DND-41 (cell line): Measurements from ENCODE around the gene TGFBRAP1.

ENCODE experiments used
- CTCF ChIP-seq: IDR thresholded peaks from 2 replicates; pipeline ENCODE4 v1.5.1; 2012; ENCODE audit warnings: borderline replicate concordance, low read length, moderate library complexity, mild to moderate bottlenecking; ENCODE audit not compliant: poor library complexity, severe bottlenecking; ENCODE audit errors: extremely low read depth
- EZH2 ChIP-seq: IDR thresholded peaks from 3 replicates; pipeline ENCODE4 v1.6.1; 2012; ENCODE audit warnings: borderline replicate concordance, low read depth, mild to moderate bottlenecking, moderate library complexity, low read length, inconsistent platforms; ENCODE audit not compliant: severe bottlenecking

- TF ChIP-seq CTCF, result no peak
- no peak for TF ChIP-seq EZH2
These were observed 21.6 kb downstream of the TGFBRAP1 start for GRCh38 chr2:105307962-105308361.
